ENCODE measurements around the gene NLK.
A peak's percentile ranks its signal among the peaks of the same experiment; 100 is the strongest.

NLK gene

DNA sequence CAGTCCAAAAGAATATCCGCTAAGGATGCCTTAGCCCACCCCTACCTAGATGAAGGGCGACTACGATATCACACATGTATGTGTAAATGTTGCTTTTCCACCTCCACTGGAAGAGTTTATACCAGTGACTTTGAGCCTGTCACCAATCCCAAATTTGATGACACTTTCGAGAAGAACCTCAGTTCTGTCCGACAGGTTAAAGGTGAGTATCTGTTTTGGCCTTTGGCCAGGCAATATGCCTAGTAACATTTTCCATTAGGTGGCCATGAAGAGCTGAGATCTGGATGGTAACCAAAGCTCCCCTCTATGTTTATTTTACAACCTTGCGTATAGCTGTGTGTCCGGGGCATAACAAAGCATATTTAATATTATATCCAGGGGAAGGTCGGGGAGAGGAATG is 148.5 kb downstream of the NLK start:
- Histone ChIP-seq H3K9ac (ENCODE audit: low read depth, low read length, poor library complexity, severe bottlenecking) (no peak overlapping the region), H3K4me2 (ENCODE audit: low read depth, low read length, poor library complexity, severe bottlenecking) (no peak overlapping the region), H3K4me1 (ENCODE audit: insufficient read depth, low read length, poor library complexity, severe bottlenecking) (peaks cover 6% of the 10 kb centered on the region), H2AFZ (ENCODE audit: low read length) (no peak overlapping the region), H4K20me1 (ENCODE audit: insufficient read depth, low read length, poor library complexity, severe bottlenecking) (no peaks in the 10 kb centered on the region), H3K4me3 (ENCODE audit: low read length, poor library complexity, severe bottlenecking) (no peak overlapping the region), H3K9me2 (replicated peaks; ENCODE audit: low read depth, low read length) (no peaks in the 10 kb centered on the region), H3F3A (ENCODE audit: low read depth) (no peaks in the 10 kb centered on the region), H3K79me2 (ENCODE audit: insufficient read depth, low read length) (no peaks in the 10 kb centered on the region), H3K36me3 (ENCODE audit: insufficient read depth, low read length) (peaks cover 48% of the 10 kb centered on the region), H3K9me3 (ENCODE audit: insufficient read depth, low read depth, low read length) (no peaks in the 10 kb centered on the region), H3K27me3 (ENCODE audit: insufficient read depth, low read length, poor library complexity, severe bottlenecking) (no peaks in the 10 kb centered on the region)
- no peak for TF ChIP-seq EZH2phosphoT487 (IDR thresholded peaks at IDR 0.05; ENCODE audit: borderline replicate concordance)
- TF ChIP-seq CTCF (conservative IDR thresholded peaks at IDR 0.05; ENCODE audit: low read length) = no peak

DNA sequence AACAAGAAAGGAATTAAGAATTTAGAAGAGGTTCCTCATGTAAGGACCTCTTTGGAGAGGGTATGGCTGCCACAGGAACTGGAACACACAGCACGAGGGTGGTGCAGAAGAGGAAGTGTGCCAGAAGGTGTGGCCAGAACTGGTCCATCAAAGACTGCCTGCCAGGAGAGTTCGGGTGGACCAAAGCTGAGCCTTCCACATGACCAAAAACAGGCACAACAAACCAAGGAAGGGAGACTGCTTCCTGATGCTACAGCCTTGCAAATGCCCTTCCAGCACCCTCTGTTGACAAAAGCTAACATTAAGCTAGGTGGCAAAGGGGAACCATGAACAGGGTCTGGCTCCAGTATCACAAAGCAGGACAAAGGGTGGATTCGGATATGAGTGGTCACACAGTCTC is 150.8 kb downstream of the NLK start:
- Histone ChIP-seq H3K4me2 (ENCODE audit: low read depth, low read length, poor library complexity, severe bottlenecking) (no peak overlapping the region), H3K36me3 (ENCODE audit: insufficient read depth, low read length) (peaks cover 42% of the 10 kb centered on the region; the same call in 1 of the 2 replicates), H3K27me3 (ENCODE audit: insufficient read depth, low read length, poor library complexity, severe bottlenecking) (no peaks in the 10 kb centered on the region), H4K20me1 (ENCODE audit: insufficient read depth, low read length, poor library complexity, severe bottlenecking) (no peaks in the 10 kb centered on the region), H3K4me1 (ENCODE audit: insufficient read depth, low read length, poor library complexity, severe bottlenecking) (peaks cover 6% of the 10 kb centered on the region), H3F3A (ENCODE audit: low read depth) (no peaks in the 10 kb centered on the region), H3K9me3 (ENCODE audit: insufficient read depth, low read depth, low read length) (no peaks in the 10 kb centered on the region), H2AFZ (ENCODE audit: low read length) (no peak overlapping the region), H3K79me2 (ENCODE audit: insufficient read depth, low read length) (no peaks in the 10 kb centered on the region), H3K9me2 (replicated peaks; ENCODE audit: low read depth, low read length) (no peaks in the 10 kb centered on the region), H3K9ac (ENCODE audit: low read depth, low read length, poor library complexity, severe bottlenecking) (no peak overlapping the region), H3K4me3 (ENCODE audit: low read length, poor library complexity, severe bottlenecking) (no peak overlapping the region)
- TF ChIP-seq EZH2phosphoT487 (IDR thresholded peaks at IDR 0.05; ENCODE audit: borderline replicate concordance) = no peak
- TF ChIP-seq CTCF (conservative IDR thresholded peaks at IDR 0.05; ENCODE audit: low read length) = peak; percentile 46; the same call in 1 of the 2 replicates

DNA sequence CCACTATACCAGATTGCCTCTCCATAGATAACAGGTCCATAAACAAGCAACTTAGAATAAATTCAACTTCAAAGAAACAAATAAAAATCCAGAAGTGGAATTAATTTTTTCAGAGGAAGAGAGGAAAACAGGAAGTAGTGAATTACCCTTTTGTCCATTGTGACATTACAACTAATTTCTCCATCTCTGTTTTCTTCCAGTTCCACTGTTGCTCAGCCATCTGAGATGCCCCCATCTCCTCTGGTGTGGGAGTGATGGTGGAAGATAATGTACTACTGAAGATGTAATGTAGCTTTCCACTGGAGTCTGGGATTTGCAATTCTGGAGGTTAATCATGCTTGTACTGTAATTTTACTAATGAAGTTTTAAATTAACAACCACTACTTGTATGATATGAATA is 151.9 kb downstream of the NLK start:
- Histone ChIP-seq H3K9me2 (replicated peaks; ENCODE audit: low read depth, low read length) (no peaks in the 10 kb centered on the region), H3K4me2 (ENCODE audit: low read depth, low read length, poor library complexity, severe bottlenecking) (no peak overlapping the region), H3K9me3 (ENCODE audit: insufficient read depth, low read depth, low read length) (no peaks in the 10 kb centered on the region), H2AFZ (ENCODE audit: low read length) (no peak overlapping the region), H3K4me1 (ENCODE audit: insufficient read depth, low read length, poor library complexity, severe bottlenecking) (no peaks in the 10 kb centered on the region), H3K79me2 (ENCODE audit: insufficient read depth, low read length) (no peaks in the 10 kb centered on the region), H3K36me3 (ENCODE audit: insufficient read depth, low read length) (peaks cover 38% of the 10 kb centered on the region; the same call in 1 of the 2 replicates), H3K9ac (ENCODE audit: low read depth, low read length, poor library complexity, severe bottlenecking) (no peak overlapping the region), H4K20me1 (ENCODE audit: insufficient read depth, low read length, poor library complexity, severe bottlenecking) (no peaks in the 10 kb centered on the region), H3K4me3 (ENCODE audit: low read length, poor library complexity, severe bottlenecking) (no peak overlapping the region), H3K27me3 (ENCODE audit: insufficient read depth, low read length, poor library complexity, severe bottlenecking) (no peaks in the 10 kb centered on the region), H3F3A (ENCODE audit: low read depth) (no peaks in the 10 kb centered on the region)
- no peak for TF ChIP-seq CTCF (conservative IDR thresholded peaks at IDR 0.05; ENCODE audit: low read length)
- TF ChIP-seq EZH2phosphoT487 (IDR thresholded peaks at IDR 0.05; ENCODE audit: borderline replicate concordance) = no peak

Data from Loucy (cell line).